Fibroblast of lung (primary cell): ENCODE measurements around the gene ANO3. TPM values are rescaled to one million over a fixed set of nuclear protein-coding genes. Genes with fewer than 3 reads are reported as not detected.
"Not testable (repeated sequence)": the region's sequence is repeated elsewhere in the genome, so short reads cannot be mapped to it uniquely, and the experiment has no call there.

Source experiments
- DNase-seq, 2 donors: peaks; one replicate each; pipeline versions ENCODE4 v3.0.0 to v3.0.0-alpha.2; 2010; ENCODE audit warnings: low read depth in 2 of 2
- H2AFZ ChIP-seq: 2 replicates; pipeline ENCODE4 v1.5.1; 2012; ENCODE audit warnings: low read length, control low read depth, inconsistent platforms
- H3K27ac ChIP-seq: 2 replicates; pipeline ENCODE4 v1.5.1; 2011; ENCODE audit warnings: low read length, control low read depth; ENCODE audit not compliant: insufficient read depth
- H3K27me3 ChIP-seq: 2 replicates; pipeline ENCODE4 v1.5.1; 2011; ENCODE audit warnings: mild to moderate bottlenecking, low read length; ENCODE audit not compliant: control insufficient read depth, insufficient read depth
- H3K36me3 ChIP-seq: 2 replicates; pipeline ENCODE4 v1.5.1; 2011; ENCODE audit warnings: low read length; ENCODE audit not compliant: control insufficient read depth, insufficient read depth
- H3K4me1 ChIP-seq: 2 replicates; pipeline ENCODE4 v1.5.1; 2011; ENCODE audit warnings: low read length; ENCODE audit not compliant: control insufficient read depth, insufficient read depth; ENCODE audit errors: extremely low read depth
- H3K4me2 ChIP-seq: 2 replicates; pipeline ENCODE4 v1.5.1; 2011; ENCODE audit warnings: low read length, control low read depth; ENCODE audit not compliant: insufficient read depth; ENCODE audit errors: extremely low read depth
- H3K4me3 ChIP-seq, 4 experiments: fragments of 200-600 bp in 1 of 4; sonication (generic) in 1 of 4; replicated peaks in 1 of 4; 2 replicates each; pipeline ENCODE4 v1.5.1; 2011 to 2016; ENCODE audit warnings: low read length in 4 of 4, low read depth in 3 of 4, mild to moderate bottlenecking in 3 of 4, control low read depth in 2 of 4, inconsistent platforms in 1 of 4, mixed read lengths in 1 of 4; ENCODE audit not compliant: insufficient read depth in 1 of 4; ENCODE audit errors: control extremely low read depth in 1 of 4
- H3K79me2 ChIP-seq: 2 replicates; pipeline ENCODE4 v1.5.1; 2012; ENCODE audit warnings: mild to moderate bottlenecking, low read length, inconsistent platforms; ENCODE audit not compliant: control insufficient read depth, insufficient read depth
- H3K9ac ChIP-seq: 2 replicates; pipeline ENCODE4 v1.5.1; 2011; ENCODE audit warnings: mild to moderate bottlenecking, low read length, control low read depth; ENCODE audit not compliant: insufficient read depth
- H3K9me3 ChIP-seq: 2 replicates; pipeline ENCODE4 v1.5.1; 2012; ENCODE audit warnings: low read depth, low read length; ENCODE audit not compliant: control insufficient read depth, insufficient read depth
- H4K20me1 ChIP-seq: 2 replicates; pipeline ENCODE4 v1.5.1; 2011; ENCODE audit warnings: low read length; ENCODE audit not compliant: control insufficient read depth, insufficient read depth; ENCODE audit errors: extremely low read depth
- EZH2 ChIP-seq: IDR thresholded peaks from 2 replicates; pipeline ENCODE4 v1.5.1; 2012; ENCODE audit warnings: low read length, control low read depth, mild to moderate bottlenecking; ENCODE audit errors: missing control alignments
- polyA plus RNA-seq, 2 donors: library from polyadenylated mRNA; depleted of rRNA in 1 of 2; stranded (reverse) in 1 of 2; unstranded in 1 of 2; fragments of >200 nt; gene quantifications; 2 replicates each; pipeline ENCODE4 v1.2.1, GENCODE V29; 2011 to 2012; ENCODE audit warnings: missing spikeins in 1 of 2
- total RNA-seq: library from RNA; depleted of rRNA; stranded (reverse); fragments of >200 nt; gene quantifications from 2 replicates; pipeline ENCODE4 v1.2.1, GENCODE V29; 2014
- TF ChIP-seq, protein P1 (sequence below), 2 donors: IDR thresholded peaks in 1 of 2; conservative IDR thresholded peaks in 1 of 2; 1 replicate in 1 of 2; 2 replicates in 1 of 2; pipeline ENCODE4 v1.5.1; 2011 to 2012; ENCODE audit warnings: low read length in 2 of 2, control low read depth in 1 of 2, inconsistent platforms in 1 of 2, low read depth in 1 of 2, mild to moderate bottlenecking in 1 of 2

ANO3 gene
- total and polyA plus RNA-seq, 2 donors (not counting 1 experiment from before 2014, with no cell fraction given), result 2.2 to 5.1 TPM

DNA sequence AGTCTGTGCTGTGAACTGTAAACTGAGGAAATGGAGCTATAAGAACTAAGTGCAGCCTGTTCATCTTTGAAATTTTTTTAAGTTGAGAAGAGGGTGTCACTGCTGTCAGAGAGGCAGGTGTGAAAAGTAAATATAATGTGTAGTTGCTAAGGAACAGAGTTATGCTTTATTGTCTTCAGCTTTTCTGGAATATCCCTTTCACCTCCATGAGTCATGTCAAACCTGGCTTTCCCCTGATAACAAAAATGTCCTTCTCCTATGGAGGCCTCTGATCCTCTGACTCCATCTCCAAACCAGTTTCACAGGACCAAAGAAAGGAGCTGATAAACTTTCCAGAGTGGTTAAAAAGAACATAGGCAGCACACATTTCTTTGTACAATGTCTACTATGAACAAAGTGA is 252.9 kb downstream of the ANO3 start:
- DNase-seq, result no peak
- Histone ChIP-seq H3K9me3 (no peaks in the 10 kb centered on the region), H3K9ac (no peak overlapping the region), H3K27me3 (no peaks in the 10 kb centered on the region), H2AFZ (no peak overlapping the region), H3K4me2 (no peak overlapping the region), H4K20me1 (no peaks in the 10 kb centered on the region), H3K79me2 (no peaks in the 10 kb centered on the region), H3K4me1 (no peaks in the 10 kb centered on the region), H3K36me3 (no peaks in the 10 kb centered on the region), H3K4me3 (no peak overlapping the region), H3K27ac (no peak overlapping the region)
- no peak for TF ChIP-seq EZH2

DNA sequence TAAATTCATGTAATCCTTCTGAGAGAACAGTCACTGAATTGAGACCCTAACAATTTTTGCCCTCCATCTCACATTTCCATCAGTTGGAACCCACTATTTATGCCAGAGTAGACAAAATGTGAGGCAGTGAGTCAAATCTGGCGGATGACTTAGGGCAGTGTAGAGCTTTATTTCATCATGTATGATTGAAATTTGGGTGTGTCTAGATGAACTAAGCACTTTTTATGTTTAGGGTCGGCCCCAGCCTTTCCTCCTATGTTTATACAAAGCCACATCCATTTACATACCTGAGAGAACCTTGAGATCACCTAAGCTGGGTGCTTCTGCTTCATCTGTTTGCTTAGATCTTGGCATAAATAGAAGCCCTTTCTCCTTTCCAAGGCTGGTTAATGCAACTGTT is 255.1 kb downstream of the ANO3 start:
- Histone ChIP-seq H3K4me2 (no peak overlapping the region), H3K36me3 (no peaks in the 10 kb centered on the region), H3K9ac (no peak overlapping the region), H3K9me3 (no peaks in the 10 kb centered on the region), H3K4me1 (no peaks in the 10 kb centered on the region), H4K20me1 (no peaks in the 10 kb centered on the region), H2AFZ (no peak overlapping the region), H3K79me2 (no peaks in the 10 kb centered on the region), H3K27me3 (no peaks in the 10 kb centered on the region), H3K4me3 (no peak overlapping the region), H3K27ac (no peak overlapping the region)
- TF ChIP-seq EZH2, result no peak
- TF ChIP-seq, protein P1, sequence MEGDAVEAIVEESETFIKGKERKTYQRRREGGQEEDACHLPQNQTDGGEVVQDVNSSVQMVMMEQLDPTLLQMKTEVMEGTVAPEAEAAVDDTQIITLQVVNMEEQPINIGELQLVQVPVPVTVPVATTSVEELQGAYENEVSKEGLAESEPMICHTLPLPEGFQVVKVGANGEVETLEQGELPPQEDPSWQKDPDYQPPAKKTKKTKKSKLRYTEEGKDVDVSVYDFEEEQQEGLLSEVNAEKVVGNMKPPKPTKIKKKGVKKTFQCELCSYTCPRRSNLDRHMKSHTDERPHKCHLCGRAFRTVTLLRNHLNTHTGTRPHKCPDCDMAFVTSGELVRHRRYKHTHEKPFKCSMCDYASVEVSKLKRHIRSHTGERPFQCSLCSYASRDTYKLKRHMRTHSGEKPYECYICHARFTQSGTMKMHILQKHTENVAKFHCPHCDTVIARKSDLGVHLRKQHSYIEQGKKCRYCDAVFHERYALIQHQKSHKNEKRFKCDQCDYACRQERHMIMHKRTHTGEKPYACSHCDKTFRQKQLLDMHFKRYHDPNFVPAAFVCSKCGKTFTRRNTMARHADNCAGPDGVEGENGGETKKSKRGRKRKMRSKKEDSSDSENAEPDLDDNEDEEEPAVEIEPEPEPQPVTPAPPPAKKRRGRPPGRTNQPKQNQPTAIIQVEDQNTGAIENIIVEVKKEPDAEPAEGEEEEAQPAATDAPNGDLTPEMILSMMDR (conservative IDR thresholded peaks at IDR 0.05 in 1 of 2, IDR thresholded peaks at IDR 0.05 in 1 of 2; ENCODE audit: low read depth in 1 of 2, low read length in 2 of 2), result no peak
- DNase-seq, result no peak

DNA sequence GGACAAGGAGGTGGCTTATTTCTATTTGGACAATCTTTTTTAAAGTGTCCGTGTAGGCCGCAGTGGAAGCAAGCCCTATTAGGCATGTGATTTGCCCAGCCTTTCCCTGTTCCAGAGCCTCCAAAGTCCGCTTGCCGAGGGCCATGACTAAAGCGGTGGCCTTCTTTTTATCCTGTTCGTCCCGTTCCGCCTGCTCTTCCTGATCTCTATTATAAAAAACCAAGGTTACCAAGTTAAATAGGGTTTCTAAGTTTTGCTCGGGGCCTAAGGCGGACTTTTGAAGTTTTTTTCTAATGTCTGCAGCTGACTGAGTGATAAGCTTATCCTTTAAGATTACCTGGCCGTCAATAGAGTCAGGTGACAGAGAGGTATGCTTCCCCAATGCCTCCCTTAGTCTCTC is 261.8 kb downstream of the ANO3 start:
- Histone ChIP-seq H3K4me2 (no peak overlapping the region), H2AFZ (no peak overlapping the region), H3K27me3 (no peaks in the 10 kb centered on the region), H3K79me2 (no peaks in the 10 kb centered on the region), H3K9me3 (no peaks in the 10 kb centered on the region), H3K36me3 (no peaks in the 10 kb centered on the region), H3K9ac (no peak overlapping the region), H3K27ac (no peak overlapping the region), H3K4me1 (no peaks in the 10 kb centered on the region), H3K4me3 (no peak overlapping the region), H4K20me1 (no peaks in the 10 kb centered on the region)
- no peak for DNase-seq
- no peak for TF ChIP-seq EZH2
- TF ChIP-seq, protein P1 (conservative IDR thresholded peaks at IDR 0.05 in 1 of 2, IDR thresholded peaks at IDR 0.05 in 1 of 2; ENCODE audit: low read depth in 1 of 2, low read length in 2 of 2), result no peak

DNA sequence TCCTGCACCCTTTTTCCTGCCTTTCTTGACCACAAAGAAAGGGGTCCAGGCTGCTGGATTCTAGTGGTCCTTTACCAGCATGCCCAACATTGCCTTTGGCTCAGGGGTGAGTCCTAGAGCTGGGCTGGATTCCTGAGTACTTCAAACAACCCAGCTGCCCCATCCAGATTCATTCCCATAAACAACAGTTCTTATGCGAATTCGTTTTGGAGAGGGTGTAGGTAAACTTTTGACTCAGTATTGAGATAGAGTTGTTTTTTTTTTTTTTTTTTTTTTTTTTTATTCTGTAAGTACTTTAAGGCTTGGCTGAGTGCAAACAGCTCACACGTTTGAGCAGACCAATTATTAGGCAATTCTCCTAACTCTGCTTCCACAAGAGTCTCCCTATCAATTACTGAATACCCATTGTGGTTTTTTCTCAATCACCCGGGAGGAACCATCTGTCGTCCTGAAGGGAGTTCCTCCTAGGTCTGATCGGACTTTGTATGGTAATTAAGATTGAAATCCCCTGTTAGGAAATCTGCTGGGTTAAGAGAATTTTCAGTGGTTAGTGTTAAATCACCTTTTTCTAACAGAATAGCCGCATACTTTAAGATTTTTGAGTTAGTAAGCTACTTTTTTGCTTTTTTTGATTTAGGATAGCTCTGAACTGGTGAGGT is 263.4 kb downstream of the ANO3 start:
- not testable (repeated sequence) for H3K9ac ChIP-seq, DNase-seq, H3K36me3 ChIP-seq, H2AFZ ChIP-seq, H3K27me3 ChIP-seq, H3K4me2 ChIP-seq, H3K4me1 ChIP-seq, H3K27ac ChIP-seq, H3K79me2 ChIP-seq, H4K20me1 ChIP-seq, H3K9me3 ChIP-seq, H3K4me3 ChIP-seq

DNA sequence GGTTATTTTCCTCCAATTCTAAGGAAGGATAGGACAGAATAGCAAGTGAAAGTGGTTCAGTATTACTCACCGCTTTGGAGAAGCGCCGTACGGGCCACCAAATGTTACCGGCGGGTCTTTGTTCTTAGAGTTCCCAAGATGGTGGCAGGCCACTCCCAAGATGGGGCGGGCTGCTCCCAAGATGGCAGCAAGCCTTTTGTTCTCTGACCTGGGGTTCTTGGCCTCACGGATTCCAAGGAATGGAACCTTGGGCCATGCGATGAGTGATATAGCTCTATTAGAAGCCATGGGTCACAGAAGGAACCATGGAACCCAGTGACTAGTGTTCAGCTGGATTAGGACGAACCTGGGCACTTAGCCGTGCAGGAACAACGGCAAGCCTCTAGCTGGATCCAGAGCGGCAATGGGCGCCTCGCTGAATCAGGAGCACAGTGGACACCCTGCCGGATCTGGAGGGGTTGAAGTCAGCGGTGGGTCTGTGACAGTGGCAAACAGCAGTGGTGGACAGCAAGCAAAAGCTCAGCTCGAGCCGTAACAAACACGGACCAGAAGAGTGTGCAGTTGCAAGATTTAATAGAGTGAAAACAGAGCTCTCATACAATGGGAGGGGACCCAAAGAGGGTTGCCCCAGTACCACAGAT is 265.2 kb downstream of the ANO3 start:
- not testable (repeated sequence) for H3K4me1 ChIP-seq, H3K4me2 ChIP-seq, H3K36me3 ChIP-seq, H3K4me3 ChIP-seq, H3K79me2 ChIP-seq, DNase-seq, H3K27ac ChIP-seq, H4K20me1 ChIP-seq, H2AFZ ChIP-seq, H3K9ac ChIP-seq, H3K9me3 ChIP-seq, H3K27me3 ChIP-seq
